Measurements from ENCODE around the gene INHBE.

- TF ChIP-seq CTCF (IDR thresholded peaks at IDR 0.05) (no peak), POLR2A (IDR thresholded peaks at IDR 0.05; ENCODE audit: low read depth) (no peak), POLR2AphosphoS5 (IDR thresholded peaks at IDR 0.05) (no peak)
These were observed 35.6 kb upstream of the INHBE start for GRCh38 chr12:57419495-57419894.

Data from esophagus muscularis mucosa (tissue), 3 donors.